Naive B cell (primary cell): Measurements from ENCODE around the gene FTO. TPM values are rescaled to one million over a fixed set of nuclear protein-coding genes. Genes with fewer than 3 reads are reported as not detected.

ENCODE experiments used
- ATAC-seq, 2 donors: fragments of 150-1000 bp; cut with Tn5 transposase; 2 replicates each; pipeline ENCODE4 v1.10.0; 2021; ENCODE audit warnings: low read depth in 2 of 2, mild to moderate bottlenecking in 2 of 2, moderate library complexity in 2 of 2
- DNase-seq: peaks from one replicate; pipeline ENCODE4 v3.0.0; 2022
- H3K27ac Mint-ChIP-seq, 6 donors: one replicate each; pipeline ENCODE4 v1.8.0; 2020 to 2022; ENCODE audit warnings: mild to moderate bottlenecking in 6 of 6, mixed read lengths in 6 of 6, moderate library complexity in 5 of 6, inconsistent platforms in 2 of 6
- H3K27me3 Mint-ChIP-seq, 3 donors: one replicate each; pipeline ENCODE4 v1.8.0; 2021 to 2022; ENCODE audit warnings: mixed read lengths in 3 of 3, mild to moderate bottlenecking in 1 of 3
- H3K36me3 Mint-ChIP-seq, 2 donors: one replicate each; pipeline ENCODE4 v1.8.0; 2020 to 2022; ENCODE audit warnings: mixed read lengths in 2 of 2, inconsistent platforms in 1 of 2, mild to moderate bottlenecking in 1 of 2
- H3K4me1 Mint-ChIP-seq, 3 donors: one replicate each; pipeline ENCODE4 v1.8.0; 2020 to 2022; ENCODE audit warnings: mixed read lengths in 3 of 3, inconsistent platforms in 1 of 3, mild to moderate bottlenecking in 1 of 3, moderate library complexity in 1 of 3
- H3K4me3 Mint-ChIP-seq, 8 donors: one replicate each; pipeline ENCODE4 v1.8.0; 2020 to 2022; ENCODE audit warnings: mild to moderate bottlenecking in 8 of 8, mixed read lengths in 8 of 8, moderate library complexity in 8 of 8, inconsistent platforms in 2 of 8
- H3K9me3 Mint-ChIP-seq, 7 donors: one replicate each; pipeline ENCODE4 v1.8.0; 2020 to 2022; ENCODE audit warnings: mixed read lengths in 7 of 7, mild to moderate bottlenecking in 5 of 7, inconsistent platforms in 2 of 7, moderate library complexity in 1 of 7
- polyA plus RNA-seq, 6 donors: library from polyadenylated mRNA; unstranded; fragments of 300-500 nt; fragmentation: Illumina TruSeq; gene quantifications; one replicate each; pipeline ENCODE4 v1.2.3, GENCODE V29; 2021; ENCODE audit warnings: low read depth in 6 of 6

FTO gene
- polyA plus RNA-seq, 6 donors from 2014 or later: 64.7 to 89.0 (median 79.6) TPM

GRCh38 chr16:53855511-53855910 is 151.6 kb downstream of the FTO start:
- no peak overlapping the region for H3K27ac Mint-ChIP-seq
- ATAC-seq: no peak
- H3K9me3 Mint-ChIP-seq: peaks cover 0 to 14% (median 0%) of the 10 kb centered on the region in 7 donors
- no peaks in the 10 kb centered on the region for H3K4me1 Mint-ChIP-seq
- no peaks in the 10 kb centered on the region for H3K27me3 Mint-ChIP-seq
- no peak for DNase-seq
- H3K4me3 Mint-ChIP-seq: no peak overlapping the region
- peaks cover 0 to 26% of the 10 kb centered on the region in 2 donors for H3K36me3 Mint-ChIP-seq

GRCh38 chr16:53859995-53860540 is 156.1 kb downstream of the FTO start:
- peaks cover 0 to 4% (median 2%) of the 10 kb centered on the region in 3 donors for H3K4me1 Mint-ChIP-seq
- H3K36me3 Mint-ChIP-seq: peaks cover 7 to 17% of the 10 kb centered on the region in 2 donors
- H3K4me3 Mint-ChIP-seq: no peak overlapping the region
- DNase-seq (no peak), ATAC-seq (no peak)
- no peak overlapping the region for H3K27ac Mint-ChIP-seq
- H3K27me3 Mint-ChIP-seq: no peaks in the 10 kb centered on the region
- peaks cover 0 to 2% (median 0%) of the 10 kb centered on the region in 7 donors for H3K9me3 Mint-ChIP-seq

- H3K27ac Mint-ChIP-seq: peak overlapping the region in 1 of 6 donors; percentile 64
- no peak for ATAC-seq
- no peak overlapping the region for H3K4me3 Mint-ChIP-seq
- DNase-seq: no peak
- H3K9me3 Mint-ChIP-seq: peaks cover 0 to 11% (median 5%) of the 10 kb centered on the region in 7 donors
- peaks cover 10 to 15% (median 13%) of the 10 kb centered on the region in 3 donors for H3K4me1 Mint-ChIP-seq
- peaks cover 19 to 29% of the 10 kb centered on the region in 2 donors for H3K36me3 Mint-ChIP-seq
- H3K27me3 Mint-ChIP-seq: no peaks in the 10 kb centered on the region
Observed at GRCh38 chr16:53863861-53864260, 159.9 kb downstream of the FTO start.

- no peak for ATAC-seq
- H3K27me3 Mint-ChIP-seq: no peaks in the 10 kb centered on the region
- peak overlapping the region in 1 of 8 donors; percentile 0 for H3K4me3 Mint-ChIP-seq
- H3K4me1 Mint-ChIP-seq: peaks cover 13 to 15% (median 13%) of the 10 kb centered on the region in 3 donors
- no peak for DNase-seq
- peaks cover 29 to 30% of the 10 kb centered on the region in 2 donors for H3K36me3 Mint-ChIP-seq
- peak overlapping the region in 4 of 6 donors; percentile 4 to 62 (median 27) for H3K27ac Mint-ChIP-seq
- H3K9me3 Mint-ChIP-seq: peaks cover 0 to 11% (median 6%) of the 10 kb centered on the region in 7 donors
Observed at GRCh38 chr16:53864819-53865493, 161.0 kb downstream of the FTO start.

GRCh38 chr16:53865494-53865863 is 161.5 kb downstream of the FTO start:
- peak overlapping the region in 4 of 6 donors; percentile 4 to 62 (median 15) for H3K27ac Mint-ChIP-seq
- peaks cover 13 to 15% (median 13%) of the 10 kb centered on the region in 3 donors for H3K4me1 Mint-ChIP-seq
- ATAC-seq (peak in 1 of 2 donors; percentile 63), DNase-seq (no peak)
- peaks cover 31 to 35% of the 10 kb centered on the region in 2 donors for H3K36me3 Mint-ChIP-seq
- no peaks in the 10 kb centered on the region for H3K27me3 Mint-ChIP-seq
- peak overlapping the region in 2 of 8 donors; percentile 0 to 1 for H3K4me3 Mint-ChIP-seq
- H3K9me3 Mint-ChIP-seq: peaks cover 2 to 13% (median 8%) of the 10 kb centered on the region in 7 donors

GRCh38 chr16:53866520-53866919 is 162.6 kb downstream of the FTO start:
- no peak overlapping the region for H3K4me3 Mint-ChIP-seq
- H3K9me3 Mint-ChIP-seq: peaks cover 8 to 22% (median 12%) of the 10 kb centered on the region in 7 donors
- H3K27ac Mint-ChIP-seq: no peak overlapping the region
- peaks cover 41 to 45% of the 10 kb centered on the region in 2 donors for H3K36me3 Mint-ChIP-seq
- DNase-seq (no peak), ATAC-seq (no peak)
- H3K27me3 Mint-ChIP-seq: no peaks in the 10 kb centered on the region
- peaks cover 13 to 15% (median 13%) of the 10 kb centered on the region in 3 donors for H3K4me1 Mint-ChIP-seq

GRCh38 chr16:53870831-53871230 is 166.9 kb downstream of the FTO start:
- no peak overlapping the region for H3K4me3 Mint-ChIP-seq
- DNase-seq: no peak
- ATAC-seq: no peak
- peaks cover 4 to 12% (median 8%) of the 10 kb centered on the region in 3 donors for H3K4me1 Mint-ChIP-seq
- no peak overlapping the region for H3K27ac Mint-ChIP-seq
- H3K27me3 Mint-ChIP-seq: no peaks in the 10 kb centered on the region
- peaks cover 57 to 64% of the 10 kb centered on the region in 2 donors for H3K36me3 Mint-ChIP-seq
- peaks cover 8 to 22% (median 14%) of the 10 kb centered on the region in 7 donors for H3K9me3 Mint-ChIP-seq

- ATAC-seq (no peak), DNase-seq (no peak)
- Mint-ChIP-seq H3K36me3 (peaks cover 50 to 62% of the 10 kb centered on the region in 2 donors), H3K9me3 (peaks cover 8 to 22% (median 14%) of the 10 kb centered on the region in 7 donors), H3K27me3 (no peaks in the 10 kb centered on the region), H3K4me1 (peaks cover 0 to 11% (median 2%) of the 10 kb centered on the region in 3 donors), H3K4me3 (peak overlapping the region in 1 of 8 donors; percentile 16), H3K27ac (no peak overlapping the region)
Observed at GRCh38 chr16:53872248-53873221, 168.6 kb downstream of the FTO start.

- DNase-seq (no peak), ATAC-seq (no peak)
- Mint-ChIP-seq H3K27me3 (no peaks in the 10 kb centered on the region), H3K36me3 (peaks cover 27 to 32% of the 10 kb centered on the region in 2 donors), H3K4me1 (peaks cover 0 to 8% (median 2%) of the 10 kb centered on the region in 3 donors), H3K27ac (peak overlapping the region in 1 of 6 donors; percentile 30), H3K9me3 (peaks cover 0 to 4% (median 0%) of the 10 kb centered on the region in 7 donors), H3K4me3 (no peak overlapping the region)
Observed at GRCh38 chr16:53876811-53877210, 172.9 kb downstream of the FTO start.

- Mint-ChIP-seq H3K4me1 (no peaks in the 10 kb centered on the region), H3K4me3 (no peak overlapping the region), H3K9me3 (no peaks in the 10 kb centered on the region), H3K27ac (no peak overlapping the region), H3K36me3 (peaks cover 26 to 33% of the 10 kb centered on the region in 2 donors), H3K27me3 (no peaks in the 10 kb centered on the region)
- DNase-seq: no peak
- no peak for ATAC-seq
Observed at GRCh38 chr16:53878216-53878615, 174.3 kb downstream of the FTO start.

- DNase-seq: no peak
- Mint-ChIP-seq H3K4me3 (no peak overlapping the region), H3K27ac (no peak overlapping the region), H3K4me1 (no peaks in the 10 kb centered on the region), H3K36me3 (peaks cover 35 to 47% of the 10 kb centered on the region in 2 donors), H3K27me3 (no peaks in the 10 kb centered on the region), H3K9me3 (no peaks in the 10 kb centered on the region)
- no peak for ATAC-seq
Observed at GRCh38 chr16:53881371-53881770, 177.4 kb downstream of the FTO start.

GRCh38 chr16:53882310-53882709 is 178.4 kb downstream of the FTO start:
- no peak for ATAC-seq
- Mint-ChIP-seq H3K4me1 (no peaks in the 10 kb centered on the region), H3K4me3 (no peak overlapping the region), H3K27ac (peak overlapping the region in 1 of 6 donors; percentile 8), H3K36me3 (peaks cover 44 to 56% of the 10 kb centered on the region in 2 donors), H3K27me3 (no peaks in the 10 kb centered on the region), H3K9me3 (peaks cover 0 to 2% (median 0%) of the 10 kb centered on the region in 7 donors)
- DNase-seq: no peak

GRCh38 chr16:53884748-53885147 is 180.8 kb downstream of the FTO start:
- Mint-ChIP-seq H3K9me3 (peaks cover 0 to 2% (median 0%) of the 10 kb centered on the region in 7 donors), H3K4me1 (no peaks in the 10 kb centered on the region), H3K36me3 (peaks cover 53 to 67% of the 10 kb centered on the region in 2 donors), H3K4me3 (no peak overlapping the region), H3K27me3 (no peaks in the 10 kb centered on the region), H3K27ac (no peak overlapping the region)
- DNase-seq (no peak), ATAC-seq (no peak)
